ENCODE results near the gene DDIT4. TPM values are rescaled to one million over a fixed set of nuclear protein-coding genes. Genes with fewer than 3 reads are reported as not detected.
A peak's percentile ranks its signal among the peaks of the same experiment; 100 is the strongest.

DDIT4 gene
- total and polyA plus RNA-seq, 9 of the 15 experiments (the other 6 are each of a cell fraction or from before 2014, with no cell fraction given) = 8.2 to 675 (median 159) TPM

DNA sequence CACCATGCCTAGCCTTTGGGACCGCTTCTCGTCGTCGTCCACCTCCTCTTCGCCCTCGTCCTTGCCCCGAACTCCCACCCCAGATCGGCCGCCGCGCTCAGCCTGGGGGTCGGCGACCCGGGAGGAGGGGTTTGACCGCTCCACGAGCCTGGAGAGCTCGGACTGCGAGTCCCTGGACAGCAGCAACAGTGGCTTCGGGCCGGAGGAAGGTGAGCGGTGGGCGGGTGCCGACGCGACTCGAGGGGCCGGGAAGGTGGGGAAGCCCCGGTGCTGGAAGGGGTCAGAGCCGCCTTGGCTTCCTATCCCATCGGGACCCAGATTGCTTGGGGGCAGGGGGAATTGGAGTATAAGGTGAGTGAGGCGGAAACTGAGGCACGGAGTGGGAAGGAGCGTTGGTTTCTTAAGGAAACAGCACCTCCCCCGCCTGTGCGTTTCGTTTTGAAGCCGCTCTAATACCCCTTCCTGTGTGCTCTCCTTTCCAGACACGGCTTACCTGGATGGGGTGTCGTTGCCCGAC is 547 bp downstream of the DDIT4 start:
- DNase-seq (ENCODE audit: extremely low read depth in 1 of 4, low spot score in 3 of 4) (peak in 3 of 4 experiments; percentile 59 to 71 (median 67)), FAIRE-seq (no peak), ATAC-seq (peak; percentile 0)
- ChIA-PET CTCF (ENCODE audit: low intra/inter-chr PET ratio) (interaction anchor here (1.8 kb wide), 1 partner anchor 63 kb away, joined by 12 read pairs; no protein-coding TSS in a partner anchor), POLR2A (interaction anchor here (0.6 to 10.1 kb wide), 36 partner anchors 10 to 1006 kb away, joined by 3 to 277 read pairs (median 6); partner anchors contain the start of genes ANAPC16, ASCC1 and DNAJC9)
- Histone ChIP-seq H3K4me2 (ENCODE audit: insufficient read depth, low read length) (peak overlapping the region; percentile 95), H2AFZ (ENCODE audit: low read depth, low read length) (peak overlapping the region; percentile 52), H3K9ac (ENCODE audit: insufficient read depth in 1 of 2, low read depth in 2 of 2, low read length in 2 of 2) (peak overlapping the region; percentile 91 to 99), H3K79me2 (ENCODE audit: control insufficient read depth, insufficient read depth, low read length) (peaks cover 39% of the 10 kb centered on the region), H4K20me1 (replicated peaks; ENCODE audit: control insufficient read depth, insufficient read depth, low read length) (peaks cover 28% of the 10 kb centered on the region), H3K9me3 (replicated peaks; ENCODE audit: control insufficient read depth, insufficient read depth, low read depth, low read length) (no peaks in the 10 kb centered on the region), H3K4me3 (peak overlapping the region; percentile 86), H3K27me3 (ENCODE audit: control insufficient read depth in 2 of 2, insufficient read depth in 2 of 2, low read length in 2 of 2) (no peaks in the 10 kb centered on the region), H3K36me3 (ENCODE audit: control insufficient read depth, insufficient read depth, low read length) (peaks cover 25% of the 10 kb centered on the region), H3K4me1 (replicated peaks in 1 of 2; ENCODE audit: control insufficient read depth in 2 of 2, insufficient read depth in 2 of 2, low read length in 2 of 2) (peaks cover 34 to 44% of the 10 kb centered on the region in 2 experiments), H3K27ac (ENCODE audit: extremely low read depth, low read depth, low read length) (peak overlapping the region; percentile 87), H3K9me1 (ENCODE audit: control insufficient read depth, insufficient read depth, low read length) (no peaks in the 10 kb centered on the region)
- intact Hi-C loops (cut with micrococcal nuclease) = no loop called here
- BruUV-seq (replicated peaks) = TSS peak; percentile 76
- 1% methylated on average over 40 of the region's 40 CpGs for WGBS (ENCODE audit: insufficient coverage, low coverage, missing lambda C conversion rate)
- in situ Hi-C loops (cut with MboI) = loop anchor here (10.0 kb wide), 1 partner anchor 611 kb away; no protein-coding TSS in a partner anchor
- TF ChIP-seq CEBPB (tag; IDR thresholded peaks at IDR 0.05) (no peak), ZNF212 (CRISPR knock-in tag; IDR thresholded peaks at IDR 0.05) (peak; percentile 87), TGIF2 (CRISPR knock-in tag; IDR thresholded peaks at IDR 0.05) (peak; percentile 73), NR1H2 (CRISPR knock-in tag; IDR thresholded peaks at IDR 0.05) (0 out of 2 replicates have a peak, but pooled peaks have one; percentile 2), PRPF4 (IDR thresholded peaks at IDR 0.05; ENCODE audit: insufficient read depth, low read depth, low read length, poor library complexity, severe bottlenecking) (peak; percentile 14), HOXB6 (CRISPR knock-in tag; IDR thresholded peaks at IDR 0.05; ENCODE audit: borderline replicate concordance) (0 out of 2 replicates have a peak, but pooled peaks have one; percentile 33), KAT7 (CRISPR knock-in tag; IDR thresholded peaks at IDR 0.05; ENCODE audit: borderline replicate concordance) (peak; percentile 100), ZBTB7A (IDR thresholded peaks at IDR 0.05; ENCODE audit: borderline replicate concordance, control insufficient read depth, low read depth, low read length) (peak; percentile 57; the same call in 1 of the 2 replicates), LARP7 (IDR thresholded peaks at IDR 0.05) (peak; percentile 9; the same call in 1 of the 2 replicates), GTF2A2 (tag; IDR thresholded peaks at IDR 0.05) (0 out of 2 replicates have a peak, but pooled peaks have one; percentile 23), SMARCA5 (IDR thresholded peaks at IDR 0.05) (0 out of 2 replicates have a peak, but pooled peaks have one; percentile 34), RHOXF2B (CRISPR knock-in tag; conservative IDR thresholded peaks at IDR 0.05) (peak; percentile 75), PPARD (CRISPR knock-in tag; IDR thresholded peaks at IDR 0.05) (no peak), KDM2B (CRISPR knock-in tag; IDR thresholded peaks at IDR 0.05) (peak; percentile 67; the same call in 1 of the 2 replicates)
- TF ChIP-seq, protein P1, sequence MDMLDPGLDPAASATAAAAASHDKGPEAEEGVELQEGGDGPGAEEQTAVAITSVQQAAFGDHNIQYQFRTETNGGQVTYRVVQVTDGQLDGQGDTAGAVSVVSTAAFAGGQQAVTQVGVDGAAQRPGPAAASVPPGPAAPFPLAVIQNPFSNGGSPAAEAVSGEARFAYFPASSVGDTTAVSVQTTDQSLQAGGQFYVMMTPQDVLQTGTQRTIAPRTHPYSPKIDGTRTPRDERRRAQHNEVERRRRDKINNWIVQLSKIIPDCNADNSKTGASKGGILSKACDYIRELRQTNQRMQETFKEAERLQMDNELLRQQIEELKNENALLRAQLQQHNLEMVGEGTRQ (CRISPR knock-in tag; IDR thresholded peaks at IDR 0.05) = no peak
- TF ChIP-seq, protein P2, sequence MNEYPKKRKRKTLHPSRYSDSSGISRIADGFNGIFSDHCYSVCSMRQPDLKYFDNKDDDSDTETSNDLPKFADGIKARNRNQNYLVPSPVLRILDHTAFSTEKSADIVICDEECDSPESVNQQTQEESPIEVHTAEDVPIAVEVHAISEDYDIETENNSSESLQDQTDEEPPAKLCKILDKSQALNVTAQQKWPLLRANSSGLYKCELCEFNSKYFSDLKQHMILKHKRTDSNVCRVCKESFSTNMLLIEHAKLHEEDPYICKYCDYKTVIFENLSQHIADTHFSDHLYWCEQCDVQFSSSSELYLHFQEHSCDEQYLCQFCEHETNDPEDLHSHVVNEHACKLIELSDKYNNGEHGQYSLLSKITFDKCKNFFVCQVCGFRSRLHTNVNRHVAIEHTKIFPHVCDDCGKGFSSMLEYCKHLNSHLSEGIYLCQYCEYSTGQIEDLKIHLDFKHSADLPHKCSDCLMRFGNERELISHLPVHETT (CRISPR knock-in tag; conservative IDR thresholded peaks at IDR 0.05 in 1 of 2, IDR thresholded peaks at IDR 0.05 in 1 of 2) = 0 out of 4 replicates have a peak, but pooled peaks of 1 of the 2 experiments have one; percentile 18
- TF ChIP-seq, protein P3, sequence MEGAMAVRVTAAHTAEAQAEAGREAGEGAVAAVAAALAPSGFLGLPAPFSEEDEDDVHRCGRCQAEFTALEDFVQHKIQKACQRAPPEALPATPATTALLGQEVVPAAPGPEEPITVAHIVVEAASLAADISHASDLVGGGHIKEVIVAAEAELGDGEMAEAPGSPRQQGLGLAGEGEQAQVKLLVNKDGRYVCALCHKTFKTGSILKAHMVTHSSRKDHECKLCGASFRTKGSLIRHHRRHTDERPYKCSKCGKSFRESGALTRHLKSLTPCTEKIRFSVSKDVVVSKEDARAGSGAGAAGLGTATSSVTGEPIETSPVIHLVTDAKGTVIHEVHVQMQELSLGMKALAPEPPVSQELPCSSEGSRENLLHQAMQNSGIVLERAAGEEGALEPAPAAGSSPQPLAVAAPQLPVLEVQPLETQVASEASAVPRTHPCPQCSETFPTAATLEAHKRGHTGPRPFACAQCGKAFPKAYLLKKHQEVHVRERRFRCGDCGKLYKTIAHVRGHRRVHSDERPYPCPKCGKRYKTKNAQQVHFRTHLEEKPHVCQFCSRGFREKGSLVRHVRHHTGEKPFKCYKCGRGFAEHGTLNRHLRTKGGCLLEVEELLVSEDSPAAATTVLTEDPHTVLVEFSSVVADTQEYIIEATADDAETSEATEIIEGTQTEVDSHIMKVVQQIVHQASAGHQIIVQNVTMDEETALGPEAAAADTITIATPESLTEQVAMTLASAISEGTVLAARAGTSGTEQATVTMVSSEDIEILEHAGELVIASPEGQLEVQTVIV (CRISPR knock-in tag; IDR thresholded peaks at IDR 0.05; ENCODE audit: borderline replicate concordance) = 0 out of 2 replicates have a peak, but pooled peaks have one; percentile 22
